ENCODE data around the gene NDOR1. TPM values are rescaled to one million over a fixed set of nuclear protein-coding genes. Genes with fewer than 3 reads are reported as not detected.

NDOR1 gene
- total and polyA plus RNA-seq, 2 experiments from 2014 or later = 7.8 to 12.3 TPM

DNA sequence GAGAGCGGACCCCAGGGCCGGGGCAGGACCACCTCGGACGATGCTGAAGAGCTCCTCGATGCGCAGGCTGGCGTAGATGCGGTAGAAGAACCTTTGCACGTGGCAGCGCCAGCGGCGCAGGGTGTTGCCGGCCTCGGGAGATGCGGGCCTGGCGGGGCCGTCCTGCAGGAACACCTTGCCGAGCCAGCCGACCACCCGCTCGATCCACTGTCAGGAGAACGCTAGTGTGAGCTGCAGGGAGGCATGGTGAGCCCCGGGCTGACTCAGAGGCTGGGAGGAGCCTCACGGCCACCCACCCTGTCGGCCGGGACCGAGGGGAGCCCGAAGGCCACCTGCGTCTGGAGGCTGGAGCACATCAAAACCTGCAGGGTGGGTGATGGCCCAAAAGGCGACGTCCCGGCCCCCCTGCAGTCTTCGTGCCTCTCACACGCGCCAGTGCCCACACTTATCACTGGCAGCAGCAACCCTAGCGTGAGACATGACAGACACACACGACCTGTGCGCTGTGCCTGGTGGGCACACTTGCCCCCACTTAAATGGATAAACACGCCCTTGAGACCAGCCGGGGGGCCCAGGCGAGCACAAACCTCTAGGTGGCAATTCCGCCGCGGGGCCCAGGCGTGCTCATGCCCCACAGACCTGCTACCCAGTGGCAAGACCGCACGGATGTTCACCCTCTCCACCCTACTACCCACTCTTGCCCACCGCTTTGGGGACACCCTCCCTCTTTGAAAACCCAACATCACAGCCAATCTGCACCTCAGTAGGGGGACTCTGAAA lies 20.4 kb upstream of the NDOR1 start:
- H4K20me1 ChIP-seq (ENCODE audit: insufficient read depth, poor library complexity, severe bottlenecking) = peaks cover 14% of the 10 kb centered on the region
- H2AFZ ChIP-seq = no peak overlapping the region
- H3K4me3 ChIP-seq = no peak overlapping the region
- 92% methylated on average over 48 of the region's 48 CpGs for WGBS (ENCODE audit: low lambda C conversion rate, missing lambda C conversion rate)
- DNase-seq (ENCODE audit: low spot score) = no peak
- peaks cover 14% of the 10 kb centered on the region for H3K4me1 ChIP-seq (ENCODE audit: insufficient read depth)
- H3K4me2 ChIP-seq = no peak overlapping the region
- H3K36me3 ChIP-seq (replicated peaks; ENCODE audit: insufficient read depth, low read depth) = no peaks in the 10 kb centered on the region
- TF ChIP-seq, protein P1, sequence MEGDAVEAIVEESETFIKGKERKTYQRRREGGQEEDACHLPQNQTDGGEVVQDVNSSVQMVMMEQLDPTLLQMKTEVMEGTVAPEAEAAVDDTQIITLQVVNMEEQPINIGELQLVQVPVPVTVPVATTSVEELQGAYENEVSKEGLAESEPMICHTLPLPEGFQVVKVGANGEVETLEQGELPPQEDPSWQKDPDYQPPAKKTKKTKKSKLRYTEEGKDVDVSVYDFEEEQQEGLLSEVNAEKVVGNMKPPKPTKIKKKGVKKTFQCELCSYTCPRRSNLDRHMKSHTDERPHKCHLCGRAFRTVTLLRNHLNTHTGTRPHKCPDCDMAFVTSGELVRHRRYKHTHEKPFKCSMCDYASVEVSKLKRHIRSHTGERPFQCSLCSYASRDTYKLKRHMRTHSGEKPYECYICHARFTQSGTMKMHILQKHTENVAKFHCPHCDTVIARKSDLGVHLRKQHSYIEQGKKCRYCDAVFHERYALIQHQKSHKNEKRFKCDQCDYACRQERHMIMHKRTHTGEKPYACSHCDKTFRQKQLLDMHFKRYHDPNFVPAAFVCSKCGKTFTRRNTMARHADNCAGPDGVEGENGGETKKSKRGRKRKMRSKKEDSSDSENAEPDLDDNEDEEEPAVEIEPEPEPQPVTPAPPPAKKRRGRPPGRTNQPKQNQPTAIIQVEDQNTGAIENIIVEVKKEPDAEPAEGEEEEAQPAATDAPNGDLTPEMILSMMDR (IDR thresholded peaks at IDR 0.05; ENCODE audit: poor library complexity) = no peak
- H3K27me3 ChIP-seq = no peaks in the 10 kb centered on the region
- no peaks in the 10 kb centered on the region for H3K9me3 ChIP-seq (ENCODE audit: low read depth)
- H3K9me2 ChIP-seq (replicated peaks; ENCODE audit: insufficient read depth) = no peaks in the 10 kb centered on the region
- H3K27ac ChIP-seq = no peak overlapping the region
- peaks cover 26% of the 10 kb centered on the region for H3K79me2 ChIP-seq

DNA sequence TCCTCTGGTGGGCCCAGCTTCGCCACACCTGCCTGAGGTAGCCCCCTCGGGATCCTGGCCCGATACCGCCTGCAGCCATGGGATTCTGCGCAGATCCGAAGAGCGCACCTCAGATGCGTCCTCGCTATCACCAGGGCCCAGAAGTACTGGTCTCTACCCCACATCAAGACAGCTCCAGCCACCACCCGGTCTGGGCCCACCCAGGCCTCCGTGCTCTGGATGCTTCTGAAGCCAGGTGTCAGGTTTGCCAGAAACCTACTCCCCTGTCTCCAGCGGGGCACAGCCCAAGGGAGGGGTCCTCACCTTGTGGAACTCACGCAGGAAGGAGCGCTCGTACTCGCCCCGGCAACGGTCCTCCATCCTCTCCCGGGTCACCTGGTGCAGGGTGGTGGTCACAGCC lies 19.6 kb upstream of the NDOR1 start:
- H3K4me2 ChIP-seq = no peak overlapping the region
- no peaks in the 10 kb centered on the region for H3K27me3 ChIP-seq
- no peaks in the 10 kb centered on the region for H3K9me2 ChIP-seq (replicated peaks; ENCODE audit: insufficient read depth)
- H3K4me1 ChIP-seq (ENCODE audit: insufficient read depth) = peaks cover 22% of the 10 kb centered on the region
- 95% methylated on average over 19 of the region's 19 CpGs for WGBS (ENCODE audit: low lambda C conversion rate, missing lambda C conversion rate)
- no peaks in the 10 kb centered on the region for H3K36me3 ChIP-seq (replicated peaks; ENCODE audit: insufficient read depth, low read depth)
- H2AFZ ChIP-seq = no peak overlapping the region
- no peak overlapping the region for H3K27ac ChIP-seq
- no peak for DNase-seq (ENCODE audit: low spot score)
- no peak overlapping the region for H3K4me3 ChIP-seq
- peaks cover 35% of the 10 kb centered on the region for H3K79me2 ChIP-seq
- peaks cover 22% of the 10 kb centered on the region for H4K20me1 ChIP-seq (ENCODE audit: insufficient read depth, poor library complexity, severe bottlenecking)
- TF ChIP-seq, protein P1 (IDR thresholded peaks at IDR 0.05; ENCODE audit: poor library complexity) = no peak
- no peak for TF ChIP-seq EZH2phosphoT487 (IDR thresholded peaks at IDR 0.05; ENCODE audit: low read depth, severe bottlenecking, unreplicated experiment)
- no peak for TF ChIP-seq EZH2 (IDR thresholded peaks at IDR 0.05; ENCODE audit: borderline replicate concordance)
- no peaks in the 10 kb centered on the region for H3K9me3 ChIP-seq (ENCODE audit: low read depth)

DNA sequence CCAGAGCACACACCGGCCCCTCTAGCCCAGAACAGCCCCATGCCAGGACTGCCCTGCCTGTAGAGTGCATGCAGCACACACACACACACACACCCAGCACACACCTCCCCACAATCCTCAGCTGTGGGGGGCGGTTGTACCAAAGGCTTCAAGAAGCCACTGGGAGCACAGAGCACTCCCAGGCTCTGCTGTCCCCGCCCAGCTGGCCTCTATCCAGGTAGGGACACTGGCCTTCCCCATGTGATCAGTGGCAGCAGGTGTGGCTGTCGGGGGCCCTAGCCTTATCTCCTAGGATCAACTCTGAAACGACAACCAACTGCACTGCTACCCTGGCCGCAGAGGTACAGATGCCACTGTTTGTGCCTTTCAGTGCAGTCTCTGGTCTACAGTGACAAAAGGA lies 19.1 kb upstream of the NDOR1 start:
- Histone ChIP-seq H3K27ac (no peak overlapping the region), H3K27me3 (no peaks in the 10 kb centered on the region), H4K20me1 (ENCODE audit: insufficient read depth, poor library complexity, severe bottlenecking) (peaks cover 25% of the 10 kb centered on the region), H2AFZ (no peak overlapping the region), H3K4me1 (ENCODE audit: insufficient read depth) (peaks cover 22% of the 10 kb centered on the region), H3K79me2 (peaks cover 39% of the 10 kb centered on the region), H3K9me3 (ENCODE audit: low read depth) (no peaks in the 10 kb centered on the region), H3K36me3 (replicated peaks; ENCODE audit: insufficient read depth, low read depth) (no peaks in the 10 kb centered on the region), H3K4me2 (peak overlapping the region; percentile 95), H3K4me3 (no peak overlapping the region), H3K9me2 (replicated peaks; ENCODE audit: insufficient read depth) (no peaks in the 10 kb centered on the region)
- DNase-seq (ENCODE audit: low spot score) = no peak
- TF ChIP-seq, protein P1 (IDR thresholded peaks at IDR 0.05; ENCODE audit: poor library complexity) = no peak
- TF ChIP-seq EZH2phosphoT487 (IDR thresholded peaks at IDR 0.05; ENCODE audit: low read depth, severe bottlenecking, unreplicated experiment) = no peak
- TF ChIP-seq EZH2 (IDR thresholded peaks at IDR 0.05; ENCODE audit: borderline replicate concordance) = no peak
- WGBS (ENCODE audit: low lambda C conversion rate, missing lambda C conversion rate) = 93% methylated on average over 6 of the region's 6 CpGs

Data from hepatocyte (in vitro differentiated cells).